CMK (cell line): ENCODE data around the gene KRT73.
A peak's percentile ranks its signal among the peaks of the same experiment; 100 is the strongest.

Source experiments
- DNase-seq: peaks from one replicate; pipeline ENCODE4 v3.0.0-alpha.2; 2010; ENCODE audit warnings: low read depth

KRT73 gene

GRCh38 chr12:52645120-52645761 is 26.9 kb upstream of the KRT73 start:
- no peak for DNase-seq

- DNase-seq, result no peak
Measured at GRCh38 chr12:52644078-52644415, 25.7 kb upstream of the KRT73 start.

GRCh38 chr12:52643233-52644077 is 25.1 kb upstream of the KRT73 start:
- no peak for DNase-seq

GRCh38 chr12:52641468-52641867 is 23.1 kb upstream of the KRT73 start:
- DNase-seq, result no peak

DNA sequence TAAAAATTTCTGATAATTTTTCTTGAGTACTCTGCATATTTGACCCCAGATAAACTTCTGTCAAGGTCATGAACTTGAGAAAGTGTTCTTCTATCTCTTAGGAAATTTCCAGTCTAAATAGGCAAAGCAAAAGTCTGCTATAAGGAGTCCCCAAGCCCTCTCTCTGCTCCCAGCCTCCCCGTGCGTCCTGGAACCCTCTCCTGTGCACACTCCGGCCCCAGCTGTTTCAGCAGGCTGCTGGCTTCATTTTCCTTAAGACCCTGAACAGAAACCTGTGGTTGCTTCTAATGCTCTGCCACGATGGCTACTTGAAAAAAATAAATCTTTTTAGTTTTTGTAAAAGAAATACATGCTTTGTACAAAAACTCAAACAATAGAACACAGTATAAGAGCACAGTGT is 18.9 kb upstream of the KRT73 start:
- no peak for DNase-seq

- DNase-seq, result no peak
Measured at GRCh38 chr12:52636592-52637258, 18.4 kb upstream of the KRT73 start.

DNA sequence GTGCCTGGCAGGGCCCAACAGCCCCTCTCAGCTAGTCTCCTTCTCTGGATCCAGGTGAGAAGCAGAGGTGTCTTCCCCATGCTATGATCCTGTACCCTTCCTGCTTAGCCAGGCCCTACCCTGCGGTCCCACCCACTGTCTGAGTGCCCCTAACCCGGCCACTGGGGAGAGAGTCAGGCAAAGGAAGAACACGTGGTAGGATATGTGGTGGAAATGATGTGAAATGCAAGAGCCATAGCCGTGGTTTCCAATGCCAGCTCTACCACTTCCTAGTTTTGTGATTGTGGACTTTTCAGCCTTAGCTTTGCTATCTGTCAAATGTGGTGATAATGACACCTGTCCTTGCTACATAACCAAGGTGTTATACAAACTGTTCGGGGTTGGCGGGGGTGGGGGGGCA is 17.8 kb upstream of the KRT73 start:
- no peak for DNase-seq

- no peak for DNase-seq
Measured at GRCh38 chr12:52634266-52635056, 16.1 kb upstream of the KRT73 start.

DNA sequence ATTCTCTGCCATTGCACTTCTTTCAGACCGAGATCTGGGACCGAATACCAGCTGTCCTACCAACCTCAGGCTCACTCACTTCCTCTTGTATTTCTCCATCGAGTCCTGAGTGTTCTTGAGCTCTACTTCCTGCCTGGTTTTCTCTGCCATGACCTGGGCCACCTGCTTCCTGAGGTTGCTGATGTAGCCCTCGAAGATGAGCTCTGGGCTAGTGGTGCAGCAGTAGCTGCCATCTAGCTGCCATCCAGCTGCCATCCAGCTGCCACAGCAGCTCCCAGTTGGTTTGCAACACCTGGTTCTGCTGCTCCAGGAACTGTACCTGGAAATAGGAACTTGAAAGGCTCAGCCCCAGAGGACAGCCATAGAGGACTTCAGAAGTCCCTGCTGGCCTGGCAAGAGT is 15.0 kb upstream of the KRT73 start:
- peak; percentile 51 for DNase-seq

DNA sequence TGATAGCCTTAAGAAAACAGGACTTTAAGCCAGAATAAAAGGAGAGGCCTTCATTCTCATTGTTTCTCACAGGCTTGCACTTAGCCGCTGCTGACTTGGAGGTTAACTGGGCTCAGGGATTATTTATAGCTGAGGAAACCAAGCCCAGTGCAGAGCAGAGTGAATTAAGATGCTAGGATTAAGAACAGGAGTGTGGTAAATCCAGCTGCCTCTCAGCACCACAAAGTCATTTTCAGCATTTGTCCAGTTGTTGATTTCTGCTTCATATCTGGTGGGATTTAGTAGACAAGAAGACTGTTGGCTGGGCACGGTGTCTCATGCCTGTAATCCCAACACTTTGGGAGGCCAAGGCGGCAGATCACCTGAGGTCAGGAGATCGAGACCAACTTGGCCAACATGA is 14.3 kb upstream of the KRT73 start:
- DNase-seq, result no peak

DNA sequence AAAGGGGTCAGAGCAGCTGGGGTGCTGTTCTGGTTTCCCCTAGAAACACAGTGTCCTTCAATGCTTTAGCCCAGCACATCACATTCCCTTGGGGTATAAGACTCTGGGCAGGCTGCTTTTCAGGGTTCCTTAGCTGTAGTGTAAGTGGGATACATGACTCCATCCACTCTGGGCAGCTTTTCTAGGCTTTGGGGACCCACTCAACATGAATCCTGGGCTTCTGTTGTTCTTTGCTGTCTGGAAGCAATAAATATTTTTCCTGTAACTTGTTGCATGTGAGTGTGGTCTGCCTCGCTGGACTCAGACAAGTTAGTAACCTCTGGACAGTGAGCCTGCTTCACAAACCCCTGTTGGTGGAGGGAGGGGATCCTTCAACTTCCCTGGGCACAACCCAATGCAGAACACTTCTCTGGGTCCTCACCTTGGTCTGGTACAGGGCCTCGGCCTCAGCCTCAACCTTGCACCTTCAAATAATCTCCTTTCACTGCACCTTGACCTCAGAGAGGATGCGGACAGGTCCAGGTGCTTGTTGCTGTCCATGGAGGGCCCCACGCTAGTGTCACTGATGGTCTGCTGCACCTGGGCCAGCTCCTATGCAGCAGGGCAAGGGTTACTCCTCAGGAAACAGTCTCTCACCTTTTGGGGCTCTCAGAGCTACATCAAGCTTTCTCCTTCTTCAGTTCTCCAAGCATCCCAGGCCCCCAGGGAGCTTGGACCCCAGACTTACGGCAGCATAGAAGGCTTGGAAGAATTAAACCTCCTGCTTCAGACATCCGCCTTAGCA is 13.5 kb upstream of the KRT73 start:
- DNase-seq, result no peak

GRCh38 chr12:52631264-52631663 is 12.9 kb upstream of the KRT73 start:
- DNase-seq, result no peak

- DNase-seq, result peak; percentile 55
Measured at GRCh38 chr12:52630599-52631200, 12.3 kb upstream of the KRT73 start.

DNA sequence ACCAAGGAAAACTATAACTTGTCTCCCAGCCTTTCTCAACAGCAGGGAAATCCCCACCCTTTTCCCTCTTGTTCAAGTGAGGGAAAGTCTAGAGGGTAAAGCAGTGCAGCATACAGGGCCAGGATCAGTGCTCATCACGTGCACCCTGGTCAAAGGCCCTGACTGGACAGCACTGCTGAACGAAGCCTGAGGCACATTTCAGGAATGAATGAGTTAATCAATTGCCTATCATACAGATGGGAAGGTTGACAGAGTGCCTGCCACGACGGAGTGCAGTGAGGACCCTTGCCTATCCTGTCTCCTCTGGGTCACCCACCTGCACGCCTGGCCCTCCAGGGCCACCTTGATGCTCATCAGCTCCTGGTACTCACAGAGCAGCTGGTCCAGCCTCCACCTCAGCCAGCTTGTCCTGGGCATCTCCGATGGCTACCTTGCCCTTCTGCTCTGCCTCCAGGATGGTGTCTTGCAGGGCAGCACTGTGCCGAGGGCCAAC is 11.7 kb upstream of the KRT73 start:
- no peak for DNase-seq

GRCh38 chr12:52629281-52630007 is 11.1 kb upstream of the KRT73 start:
- no peak for DNase-seq

DNA sequence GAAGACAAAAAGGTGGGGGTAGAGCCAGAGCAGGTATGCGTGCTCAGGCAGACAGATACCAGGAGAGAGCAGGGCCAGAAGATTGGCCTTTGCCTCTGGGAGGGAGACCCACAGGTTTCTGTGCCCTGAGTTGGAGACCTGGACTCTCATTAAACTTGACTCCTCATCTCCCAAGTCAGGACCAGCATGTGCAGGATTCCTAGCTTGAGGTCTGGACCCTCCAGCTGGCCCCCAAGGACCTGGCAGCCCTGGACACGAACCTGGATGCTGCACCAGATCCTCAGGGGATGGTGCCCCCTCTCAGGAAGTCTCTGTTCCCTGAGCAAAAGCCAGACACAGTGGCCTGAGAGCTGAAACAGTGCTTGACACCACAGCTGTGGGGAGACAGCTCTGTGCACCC is 10.5 kb upstream of the KRT73 start:
- DNase-seq, result no peak

- no peak for DNase-seq
Measured at GRCh38 chr12:52628111-52628507, 9.8 kb upstream of the KRT73 start.

DNA sequence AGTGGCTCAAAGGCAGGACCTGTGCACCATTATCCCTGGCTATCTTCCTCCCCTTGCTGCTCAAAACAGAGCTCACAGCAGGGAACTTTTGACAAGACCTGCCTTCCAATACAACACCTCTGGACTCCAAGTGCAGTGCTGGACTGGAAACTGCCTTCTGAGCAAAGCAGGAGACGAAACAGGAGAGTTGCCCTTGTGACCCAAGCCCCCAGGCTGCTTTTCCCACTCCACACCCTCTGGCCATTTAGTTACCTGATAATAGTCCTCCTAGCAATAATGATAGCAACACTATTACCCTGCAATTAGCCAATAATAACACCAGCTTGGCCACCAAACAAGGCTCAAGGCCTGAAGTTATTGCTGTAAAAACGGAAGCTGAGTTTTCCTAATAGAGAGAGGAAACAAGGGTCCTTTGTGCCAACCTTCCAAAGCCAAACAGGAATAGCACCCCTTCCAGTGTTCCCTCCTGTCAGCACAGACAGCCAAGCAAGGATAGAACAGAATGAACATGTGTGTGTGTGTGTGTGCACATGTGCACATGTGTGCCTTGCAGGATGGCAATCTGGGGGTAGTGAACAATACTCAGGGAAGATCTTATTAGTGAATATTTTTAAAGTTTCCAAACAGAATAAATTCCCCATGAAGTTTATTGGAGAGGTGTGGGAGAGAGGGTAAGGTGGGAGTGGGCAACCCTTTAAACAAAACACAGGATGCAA is 9.2 kb upstream of the KRT73 start:
- no peak for DNase-seq

- DNase-seq, result no peak
Measured at GRCh38 chr12:52622349-52622748, 4.0 kb upstream of the KRT73 start.

- DNase-seq, result no peak
Measured at GRCh38 chr12:52618866-52619265, 507 bp upstream of the KRT73 start.
